Smooth muscle cell (in vitro differentiated cells): ENCODE measurements around the gene GADD45B. TPM values are rescaled to one million over a fixed set of nuclear protein-coding genes. Genes with fewer than 3 reads are reported as not detected.

Source experiments
- DNase-seq: peaks from one replicate; lab custom pipeline; 2025; ENCODE audit not compliant: unreplicated experiment; lab: John Stamatoyannopoulos, UW
- H2AFZ ChIP-seq: fragments of 200-600 bp; sonication (generic); 2 replicates; pipeline ENCODE4 v1.6.0; 2016; ENCODE audit warnings: antibody characterized with exemption, low read depth, mild to moderate bottlenecking
- H3F3A ChIP-seq: fragments of 200-600 bp; sonication (generic); 2 replicates; pipeline ENCODE4 v1.6.0; 2017; ENCODE audit warnings: antibody characterized with exemption, low read depth
- H3K27ac ChIP-seq: fragments of 200-600 bp; sonication (generic); 2 replicates; pipeline ENCODE4 v1.5.1; 2016; ENCODE audit warnings: low read depth, mild to moderate bottlenecking
- H3K27me3 ChIP-seq: fragments of 200-600 bp; sonication (generic); 2 replicates; pipeline ENCODE4 v1.6.1; 2016; ENCODE audit warnings: low read depth, mild to moderate bottlenecking
- H3K36me3 ChIP-seq: fragments of 200-600 bp; sonication (generic); 2 replicates; pipeline ENCODE4 v1.5.1; 2016; ENCODE audit warnings: low read depth
- H3K4me1 ChIP-seq: fragments of 200-600 bp; sonication (generic); 2 replicates; pipeline ENCODE4 v1.5.1; 2016; ENCODE audit warnings: low read depth
- H3K4me2 ChIP-seq: fragments of 200-600 bp; sonication (generic); 2 replicates; pipeline ENCODE4 v1.6.0; 2016; ENCODE audit warnings: mild to moderate bottlenecking
- H3K4me3 ChIP-seq: fragments of 200-600 bp; sonication (generic); 2 replicates; pipeline ENCODE4 v1.5.1; 2016; ENCODE audit warnings: mild to moderate bottlenecking
- H3K79me2 ChIP-seq: fragments of 200-600 bp; sonication (generic); 2 replicates; pipeline ENCODE4 v1.6.0; 2016; ENCODE audit warnings: low read depth, mild to moderate bottlenecking
- H3K9ac ChIP-seq: fragments of 200-600 bp; sonication (generic); 2 replicates; pipeline ENCODE4 v1.6.0; 2016; ENCODE audit warnings: low read depth
- H3K9me3 ChIP-seq: fragments of 200-600 bp; sonication (generic); replicated peaks from 2 replicates; pipeline ENCODE4 v1.5.1; 2016; ENCODE audit warnings: low read depth
- H4K20me1 ChIP-seq: fragments of 200-600 bp; sonication (generic); 2 replicates; pipeline ENCODE4 v1.6.0; 2016; ENCODE audit warnings: low read depth
- CTCF ChIP-seq: fragments of 200-600 bp; sonication (generic); IDR thresholded peaks from 2 replicates; pipeline ENCODE4 v1.5.1; 2017; ENCODE audit warnings: borderline replicate concordance, mild to moderate bottlenecking, antibody characterized with exemption; ENCODE audit not compliant: insufficient read depth, poor library complexity, severe bottlenecking
- WGBS: methylation state at CpG from one replicate; pipeline ENCODE4 v1.1.7; 2016; ENCODE audit warnings: low lambda C conversion rate; 5-methylcytosine and 5-hydroxymethylcytosine counted together
- polyA plus RNA-seq: library from polyadenylated mRNA; unstranded; fragments of >200 nt; fragmentation: Nextera tagmentation; extraction: Ambion mirVana; gene quantifications from 2 replicates; pipeline ENCODE4 v1.2.1, GENCODE V29; 2016
- total RNA-seq: library from RNA; depleted of rRNA; stranded (reverse); fragments of >200 nt; gene quantifications from 2 replicates; pipeline ENCODE4 v1.2.3, GENCODE V29; 2014

GADD45B gene
- total and polyA plus RNA-seq, 2 experiments from 2014 or later: 252 to 533 TPM

- Histone ChIP-seq H3K27ac (peak overlapping the region; percentile 90), H3K9ac (peak overlapping the region; percentile 94), H3K4me2 (peak overlapping the region; percentile 93), H3K27me3 (no peaks in the 10 kb centered on the region), H2AFZ (no peak overlapping the region), H3K9me3 (no peaks in the 10 kb centered on the region), H3K4me3 (peak overlapping the region; percentile 81), H3K4me1 (peaks cover 12% of the 10 kb centered on the region), H3F3A (peaks cover 6% of the 10 kb centered on the region), H3K79me2 (peaks cover 32% of the 10 kb centered on the region), H3K36me3 (no peaks in the 10 kb centered on the region), H4K20me1 (peaks cover 32% of the 10 kb centered on the region)
- WGBS: 71% methylated on average over 25 of the region's 25 CpGs
- TF ChIP-seq CTCF: no peak
- DNase-seq: no peak
Measured at GRCh38 chr19:2428321-2428690, 47.6 kb upstream of the GADD45B start.

- Histone ChIP-seq H3K9ac (no peak overlapping the region), H3K4me2 (no peak overlapping the region), H2AFZ (no peak overlapping the region), H3K27ac (no peak overlapping the region), H3K36me3 (no peaks in the 10 kb centered on the region), H3K79me2 (peaks cover 29% of the 10 kb centered on the region), H3K9me3 (no peaks in the 10 kb centered on the region), H3K4me3 (no peak overlapping the region), H3F3A (peaks cover 6% of the 10 kb centered on the region), H4K20me1 (peaks cover 27% of the 10 kb centered on the region), H3K27me3 (no peaks in the 10 kb centered on the region), H3K4me1 (peaks cover 12% of the 10 kb centered on the region)
- DNase-seq: no peak
- no peak for TF ChIP-seq CTCF
- WGBS: 92% methylated on average over 37 of the region's 37 CpGs
Measured at GRCh38 chr19:2428756-2429711, 46.9 kb upstream of the GADD45B start.

- TF ChIP-seq CTCF: no peak
- Histone ChIP-seq H3K4me2 (no peak overlapping the region), H3K9me3 (no peaks in the 10 kb centered on the region), H3K79me2 (peaks cover 19% of the 10 kb centered on the region), H3K27ac (no peak overlapping the region), H2AFZ (no peak overlapping the region), H3K36me3 (no peaks in the 10 kb centered on the region), H3K4me3 (no peak overlapping the region), H3F3A (peaks cover 6% of the 10 kb centered on the region), H4K20me1 (peaks cover 18% of the 10 kb centered on the region), H3K4me1 (peaks cover 12% of the 10 kb centered on the region), H3K9ac (no peak overlapping the region), H3K27me3 (no peaks in the 10 kb centered on the region)
- DNase-seq: no peak
- WGBS: 94% methylated on average over 10 of the region's 25 CpGs
Measured at GRCh38 chr19:2429917-2430535, 45.9 kb upstream of the GADD45B start.
